SH-SY5Y (cell line): ENCODE data around the gene KDELR3.

Experiments used
- GATA2 ChIP-seq: IDR thresholded peaks from 2 replicates; pipeline ENCODE4 v1.6.1; 2011; ENCODE audit warnings: mild to moderate bottlenecking, low read depth, low read length
- GATA3 ChIP-seq: IDR thresholded peaks from 2 replicates; pipeline ENCODE4 v1.6.1; 2011; ENCODE audit warnings: low read depth, mild to moderate bottlenecking, low read length, moderate library complexity

Gene KDELR3

DNA sequence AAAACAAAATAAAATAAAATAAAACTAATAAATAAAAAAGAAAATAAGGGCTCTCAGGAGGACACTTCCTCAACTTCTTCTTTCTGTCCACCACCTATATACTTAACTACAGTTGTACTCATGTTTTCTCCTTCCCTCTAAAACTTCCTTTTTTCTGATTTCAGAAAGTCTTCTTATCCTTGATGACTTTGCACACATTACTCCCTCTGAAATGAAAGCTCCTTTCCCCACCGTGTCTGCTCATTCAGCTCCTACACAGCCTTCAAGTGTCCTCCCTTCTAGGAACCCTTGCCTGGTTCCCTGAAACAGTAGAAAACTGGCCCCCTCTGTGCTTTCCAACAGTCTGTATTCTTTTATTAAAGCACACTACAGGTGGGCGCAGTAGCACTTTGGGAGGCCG is 56.5 kb downstream of the KDELR3 start:
- TF ChIP-seq GATA3 (no peak), GATA2 (no peak)

DNA sequence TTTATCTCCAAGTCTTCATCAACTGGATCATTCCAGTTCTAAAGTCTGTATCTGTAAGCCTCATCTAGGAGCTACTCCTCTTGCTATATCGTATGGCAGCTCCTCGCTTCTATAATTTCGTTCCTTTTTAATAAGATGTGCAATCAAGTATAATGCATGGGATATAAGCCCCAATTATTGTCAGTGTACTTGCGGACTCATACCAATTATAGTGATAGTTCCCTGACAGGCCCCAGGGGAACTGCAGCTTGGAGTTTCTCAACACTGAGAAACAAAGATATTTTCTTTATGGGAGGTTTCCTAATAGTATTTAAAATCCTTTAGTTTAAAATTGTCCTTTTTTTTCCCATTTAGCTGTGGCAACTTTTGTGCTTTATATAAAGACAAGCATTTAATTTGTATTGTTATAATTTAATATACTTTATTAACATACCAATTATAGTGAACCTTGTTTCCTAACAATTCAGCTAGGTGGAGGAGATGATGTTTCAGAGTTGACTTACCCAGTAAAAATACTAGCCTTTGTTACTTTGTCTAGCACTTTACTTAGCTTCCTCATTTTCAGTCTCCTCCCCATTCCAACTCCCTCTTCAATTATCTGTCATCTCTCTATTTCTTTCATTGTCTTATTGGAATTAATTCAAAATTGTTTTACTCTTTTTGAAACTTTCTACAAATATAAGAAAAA is 63.5 kb downstream of the KDELR3 start:
- TF ChIP-seq GATA2 (no peak), GATA3 (no peak)
